ENCODE measurements around the gene HSD17B12. TPM values are rescaled to one million over a fixed set of nuclear protein-coding genes. Genes with fewer than 3 reads are reported as not detected.

HSD17B12 gene
- total and polyA plus RNA-seq, 2 of the 8 experiments (the other 6 are each of a cell fraction or from before 2014, with no cell fraction given), result 46.0 to 121 TPM

DNA sequence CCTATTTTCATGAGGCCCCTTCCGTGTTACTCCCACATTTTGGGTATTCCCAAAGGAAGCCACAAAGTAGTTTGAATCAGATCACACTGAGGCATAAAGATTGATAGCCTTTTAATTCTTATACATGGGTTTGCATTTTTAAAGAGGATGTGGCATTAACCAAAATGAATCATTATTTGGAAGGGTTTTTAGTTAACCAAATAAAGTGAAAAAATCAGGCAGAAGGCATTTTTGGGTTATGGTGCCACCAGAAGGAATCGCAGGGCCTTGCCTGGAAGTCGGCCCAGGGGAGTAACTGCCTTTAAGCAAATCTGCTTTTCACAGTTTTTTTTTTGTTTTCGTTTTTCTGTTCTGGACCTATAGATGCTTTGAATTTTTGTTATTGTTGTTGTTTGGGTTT, 55.4 kb downstream of the HSD17B12 start:
- Histone ChIP-seq H3K56ac (replicated peaks; ENCODE audit: insufficient read length, low read depth, low read length) (no peak overlapping the region), H4K20me1 (replicated peaks in 1 of 2; ENCODE audit: control insufficient read depth in 1 of 2, insufficient read depth in 2 of 2, low read length in 2 of 2) (peaks cover 3 to 10% of the 10 kb centered on the region in 2 experiments), H2BK15ac (ENCODE audit: low read length) (no peak overlapping the region), H4K8ac (ENCODE audit: extremely low read depth, insufficient read depth, low read length) (no peak overlapping the region), H3K18ac (ENCODE audit: extremely low read depth, low read length) (no peak overlapping the region), H3K9ac (replicated peaks in 1 of 4; ENCODE audit: extremely low read depth in 1 of 4, low read depth in 3 of 4, low read length in 3 of 4) (no peak overlapping the region), H3K4ac (replicated peaks; ENCODE audit: insufficient read length, low read depth, low read length) (no peak overlapping the region), H3K14ac (ENCODE audit: insufficient read length) (no peak overlapping the region), H3K4me3 (ENCODE audit: extremely low read depth in 1 of 4, insufficient read depth in 2 of 4, low read depth in 3 of 4, low read length in 4 of 4) (no peak overlapping the region), H3K27me3 (replicated peaks in 1 of 4; ENCODE audit: control insufficient read depth in 3 of 4, extremely low read depth in 1 of 4, insufficient read depth in 3 of 4, low read length in 3 of 4) (no peaks in the 10 kb centered on the region), H2AFZ (ENCODE audit: low read length) (no peak overlapping the region), H3K4me1 (replicated peaks in 1 of 4; ENCODE audit: control insufficient read depth in 3 of 4, insufficient read depth in 4 of 4, low read length in 3 of 4) (peaks cover 0 to 9% (median 6%) of the 10 kb centered on the region in 4 experiments; a peak in 5 of 7 replicates), H3K79me1 (ENCODE audit: low read depth, low read length) (peaks cover 4% of the 10 kb centered on the region), H2BK5ac (ENCODE audit: low read depth, low read length) (no peak overlapping the region), H3K36me3 (ENCODE audit: control insufficient read depth in 2 of 4, insufficient read depth in 4 of 4, low read length in 3 of 4) (peaks cover 0 to 3% (median 0%) of the 10 kb centered on the region in 4 experiments; a peak in 1 of 8 replicates), H3K4me2 (ENCODE audit: insufficient read depth in 1 of 2, low read depth in 2 of 2, low read length in 2 of 2) (no peak overlapping the region), H4K5ac (ENCODE audit: insufficient read length, low read depth, low read length) (no peak overlapping the region), H3K23ac (ENCODE audit: insufficient read length) (no peak overlapping the region), H2BK12ac (ENCODE audit: low read depth, low read length) (no peak overlapping the region), H3K9me3 (ENCODE audit: insufficient read depth in 2 of 2, low read depth in 1 of 2, low read length in 1 of 2) (no peaks in the 10 kb centered on the region), H3K27ac (ENCODE audit: low read depth, low read length) (no peak overlapping the region), H2BK20ac (ENCODE audit: low read length) (no peak overlapping the region), H2BK120ac (replicated peaks; ENCODE audit: low read depth, low read length) (no peak overlapping the region), H3K23me2 (ENCODE audit: low read depth, low read length) (no peaks in the 10 kb centered on the region), H4K91ac (replicated peaks; ENCODE audit: insufficient read length, low read length) (no peak overlapping the region), H3K79me2 (ENCODE audit: control insufficient read depth in 1 of 2, insufficient read depth in 2 of 2, low read length in 2 of 2) (peaks cover 3 to 88% of the 10 kb centered on the region in 2 experiments; a peak in 2 of 4 replicates), H2AK5ac (ENCODE audit: low read depth, low read length) (no peak overlapping the region)
- ChIA-PET POLR2A (ENCODE audit: partially characterized antibody) (no interaction called here), CTCF (ENCODE audit: partially characterized antibody) (interaction anchor here (1.0 kb wide), 1 partner anchor 160 kb away, joined by 7 read pairs; no protein-coding TSS in a partner anchor)
- peak in 1 of 2 experiments; percentile 27; a peak in 1 of 4 replicates for TF ChIP-seq RAD21 (IDR thresholded peaks at IDR 0.05 in 1 of 2, conservative IDR thresholded peaks at IDR 0.05 in 1 of 2; ENCODE audit: low read depth in 2 of 2, low read length in 2 of 2)
- TF ChIP-seq, protein P1, sequence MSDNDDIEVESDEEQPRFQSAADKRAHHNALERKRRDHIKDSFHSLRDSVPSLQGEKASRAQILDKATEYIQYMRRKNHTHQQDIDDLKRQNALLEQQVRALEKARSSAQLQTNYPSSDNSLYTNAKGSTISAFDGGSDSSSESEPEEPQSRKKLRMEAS (IDR thresholded peaks at IDR 0.05), result no peak
- no peak for DNase-seq (ENCODE audit: low read depth in 1 of 2, low spot score in 2 of 2)
- 75% methylated on average over 4 of the region's 4 CpGs; no CpG with 5 or more reads in 1 of the 2 experiments for WGBS, 2 experiments (ENCODE audit: extremely low coverage in 1 of 2, insufficient coverage in 1 of 2, insufficient read length in 1 of 2, insufficient replicate concordance in 2 of 2, low coverage in 1 of 2, low lambda C conversion rate in 2 of 2, missing lambda C conversion rate in 1 of 2)
- FAIRE-seq, result no peak

All from H1 (cell line).